GM10847 (cell line): Measurements from ENCODE around the gene CDK2AP2.

ENCODE experiments used
- POLR2A ChIP-seq: IDR thresholded peaks from 2 replicates; pipeline ENCODE4 v1.6.1; 2011; ENCODE audit not compliant: insufficient read length; ENCODE audit errors: extremely low read depth

The CDK2AP2 gene

DNA sequence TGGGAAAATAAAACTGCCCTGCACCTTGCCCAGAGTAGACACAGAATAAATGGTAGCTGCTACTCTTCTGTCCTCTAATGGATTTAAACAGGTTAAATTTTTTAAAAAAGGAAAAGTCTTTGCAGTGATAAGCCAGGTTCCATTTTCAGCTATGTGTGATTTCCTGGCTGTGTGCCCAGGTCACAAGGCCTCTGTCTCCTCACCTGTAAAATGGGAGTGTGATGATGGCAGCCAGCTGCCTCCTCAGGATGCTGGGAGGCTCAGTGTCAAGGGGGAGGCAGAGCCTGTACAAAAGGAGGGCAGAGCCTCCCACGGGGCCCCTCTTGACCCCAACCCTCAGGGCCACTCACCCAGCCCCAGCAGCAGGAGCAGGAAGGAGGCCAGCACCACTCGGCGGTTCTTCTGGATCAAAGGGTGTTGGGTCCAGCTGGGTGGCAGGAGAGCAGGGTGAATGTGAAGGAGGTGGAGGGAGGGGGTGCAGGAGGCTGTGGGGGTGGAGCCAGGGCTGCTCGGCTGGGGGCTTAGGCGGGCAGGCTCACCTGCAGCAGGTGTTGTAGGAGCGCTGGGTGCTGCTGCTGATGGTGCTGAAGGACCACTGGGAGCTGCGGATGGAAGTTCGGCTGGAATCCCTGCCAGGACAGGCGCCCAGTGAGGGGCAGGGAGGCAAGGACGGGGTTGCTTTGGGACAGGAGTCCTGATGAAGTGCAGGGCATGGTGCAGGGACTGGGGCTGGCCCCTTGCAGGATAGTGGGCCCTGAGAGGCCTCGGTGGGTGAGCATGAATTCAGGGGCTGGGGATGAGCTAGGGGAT, 40.8 kb downstream of the CDK2AP2 start:
- TF ChIP-seq POLR2A: no peak

GRCh38 chr11:67466367-67466766, 41.6 kb downstream of the CDK2AP2 start:
- no peak for TF ChIP-seq POLR2A

DNA sequence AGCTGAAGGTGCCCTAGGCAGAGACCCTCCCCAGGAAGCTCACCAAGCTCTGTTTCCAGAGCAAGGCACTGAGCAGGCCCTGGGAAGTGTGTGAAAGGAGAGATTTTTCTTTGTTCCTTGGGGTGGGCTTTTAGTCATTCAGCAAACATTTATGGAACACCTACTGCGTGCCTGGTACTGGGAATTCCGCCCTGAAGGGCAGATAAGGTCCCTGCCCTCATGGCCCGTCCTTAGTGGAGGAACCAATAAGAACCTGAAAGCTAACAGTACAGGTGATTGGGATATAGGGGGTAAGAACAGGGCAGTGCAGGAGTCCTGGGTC, 42.8 kb downstream of the CDK2AP2 start:
- no peak for TF ChIP-seq POLR2A

- TF ChIP-seq POLR2A: peak; percentile 75
These were observed 43.4 kb downstream of the CDK2AP2 start for GRCh38 chr11:67464411-67465188.

- no peak for TF ChIP-seq POLR2A
These were observed 44.1 kb downstream of the CDK2AP2 start for GRCh38 chr11:67463680-67464410.

DNA sequence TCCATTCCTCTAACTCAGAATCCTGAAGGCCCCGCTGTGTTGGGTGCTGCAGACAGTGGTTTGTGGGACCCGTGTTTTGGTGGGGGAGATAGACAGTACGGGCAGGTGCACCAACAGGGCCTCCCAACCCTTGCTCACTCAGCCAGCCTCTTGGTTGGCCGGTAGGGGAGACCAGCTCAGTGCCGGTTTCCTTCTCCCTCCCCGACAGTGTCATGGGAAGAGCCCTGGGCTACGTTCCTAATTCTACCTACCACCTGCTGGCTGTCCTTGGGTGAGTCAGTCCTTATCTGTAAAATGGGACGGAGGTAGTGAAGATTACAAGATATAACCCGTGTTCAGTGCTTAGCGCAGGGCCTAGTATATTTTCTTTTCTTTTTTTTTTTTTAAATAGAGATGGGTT, 44.8 kb downstream of the CDK2AP2 start:
- no peak for TF ChIP-seq POLR2A

DNA sequence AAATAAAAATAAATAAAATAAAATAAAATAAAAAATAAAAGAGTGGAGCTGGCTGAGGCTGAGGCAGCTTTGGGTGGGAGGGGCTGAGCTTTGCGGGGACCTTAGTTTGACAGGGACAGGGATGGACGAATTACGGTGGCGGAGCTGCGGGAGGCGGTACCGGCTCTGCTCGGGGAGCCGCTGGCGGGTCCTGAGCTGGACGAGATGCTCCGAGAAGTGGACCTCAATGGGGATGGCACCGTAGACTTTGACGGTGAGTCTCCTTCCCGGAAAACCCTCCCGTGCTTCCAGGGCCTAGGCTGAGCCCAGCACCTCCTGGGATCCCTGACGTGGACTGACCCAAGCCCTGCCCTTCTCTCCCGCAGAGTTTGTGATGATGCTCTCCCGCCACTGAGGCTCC, 49.7 kb downstream of the CDK2AP2 start:
- TF ChIP-seq POLR2A: no peak

GRCh38 chr11:67457453-67457852, 50.5 kb downstream of the CDK2AP2 start:
- TF ChIP-seq POLR2A: no peak
